Esophagus muscularis mucosa (tissue), 4 donors: ENCODE data around the gene CDH26.

Source experiments
- EP300 ChIP-seq: sonication (generic); formaldehyde crosslinking; IDR thresholded peaks from one replicate; pipeline ENCODE4 v1.6.1; 2017; ENCODE audit warnings: antibody characterized with exemption
- POLR2A ChIP-seq: fragments of 450-650 bp; IDR thresholded peaks from one replicate; pipeline ENCODE4 v1.6.1; 2017; ENCODE audit warnings: antibody characterized with exemption, moderate library complexity, mild to moderate bottlenecking, low read depth
- POLR2AphosphoS5 ChIP-seq, 2 donors: sonication (generic); formaldehyde crosslinking; IDR thresholded peaks; one replicate each; pipeline ENCODE4 v1.6.1; 2017; ENCODE audit warnings: antibody characterized with exemption in 2 of 2
- TF ChIP-seq, protein P1 (sequence below), 3 experiments: fragments of 200-600 bp in 2 of 3; fragments of 450-650 bp in 1 of 3; sonication (generic) in 2 of 3; IDR thresholded peaks; one replicate each; pipeline ENCODE4 v1.5.1; 2017 to 2019; ENCODE audit warnings: antibody characterized with exemption in 3 of 3, mild to moderate bottlenecking in 2 of 3, moderate library complexity in 1 of 3

DNA sequence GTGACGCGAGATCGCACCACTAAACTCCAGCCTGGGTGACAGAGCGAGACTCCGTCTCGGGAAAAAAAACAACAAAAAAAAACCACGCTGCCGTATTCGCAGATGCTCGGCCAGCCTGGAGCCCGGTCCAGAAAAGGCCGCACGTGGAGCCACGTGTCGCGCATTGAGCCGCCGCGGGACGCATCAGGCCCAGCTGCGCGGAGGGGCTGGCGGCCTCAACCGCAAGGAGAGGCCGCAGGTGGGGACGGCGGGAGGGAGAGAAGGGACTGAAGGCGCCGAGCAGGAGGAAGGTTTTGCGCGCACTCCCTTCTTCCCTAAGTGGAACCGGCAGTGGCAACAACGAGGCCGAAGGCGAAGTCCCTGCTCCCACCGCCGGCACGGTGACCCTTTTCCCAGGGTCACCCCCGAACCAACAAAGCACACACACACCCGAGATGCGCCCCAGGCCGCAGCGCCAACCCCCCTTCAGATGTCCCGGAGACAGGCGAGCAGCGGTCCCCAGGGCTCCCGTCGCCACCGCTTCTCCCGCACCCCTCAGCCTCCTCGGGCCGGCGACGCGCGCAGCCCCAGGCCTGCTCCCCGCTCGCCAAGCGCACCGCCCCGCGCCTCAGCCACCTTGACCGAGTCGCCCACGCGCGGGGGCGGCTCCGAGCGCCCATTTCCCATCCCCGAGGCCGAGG is 25.5 kb upstream of the CDH26 start:
- TF ChIP-seq POLR2AphosphoS5 (IDR thresholded peaks at IDR 0.05) (no peak), POLR2A (no peak), EP300 (no peak)
- TF ChIP-seq, protein P1, sequence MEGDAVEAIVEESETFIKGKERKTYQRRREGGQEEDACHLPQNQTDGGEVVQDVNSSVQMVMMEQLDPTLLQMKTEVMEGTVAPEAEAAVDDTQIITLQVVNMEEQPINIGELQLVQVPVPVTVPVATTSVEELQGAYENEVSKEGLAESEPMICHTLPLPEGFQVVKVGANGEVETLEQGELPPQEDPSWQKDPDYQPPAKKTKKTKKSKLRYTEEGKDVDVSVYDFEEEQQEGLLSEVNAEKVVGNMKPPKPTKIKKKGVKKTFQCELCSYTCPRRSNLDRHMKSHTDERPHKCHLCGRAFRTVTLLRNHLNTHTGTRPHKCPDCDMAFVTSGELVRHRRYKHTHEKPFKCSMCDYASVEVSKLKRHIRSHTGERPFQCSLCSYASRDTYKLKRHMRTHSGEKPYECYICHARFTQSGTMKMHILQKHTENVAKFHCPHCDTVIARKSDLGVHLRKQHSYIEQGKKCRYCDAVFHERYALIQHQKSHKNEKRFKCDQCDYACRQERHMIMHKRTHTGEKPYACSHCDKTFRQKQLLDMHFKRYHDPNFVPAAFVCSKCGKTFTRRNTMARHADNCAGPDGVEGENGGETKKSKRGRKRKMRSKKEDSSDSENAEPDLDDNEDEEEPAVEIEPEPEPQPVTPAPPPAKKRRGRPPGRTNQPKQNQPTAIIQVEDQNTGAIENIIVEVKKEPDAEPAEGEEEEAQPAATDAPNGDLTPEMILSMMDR (IDR thresholded peaks at IDR 0.05) = no peak
